Common myeloid progenitor, CD34-positive (primary cell): Measurements from ENCODE around the gene HTD2.
"Not testable (repeated sequence)": the region's sequence is repeated elsewhere in the genome, so short reads cannot be mapped to it uniquely, and the experiment has no call there.

Experiments
- CTCF ChIA-PET: fragments of 350-600 bp; sonication (Branson Sonifier 250); formaldehyde crosslinking; loops from one replicate; lab custom pipeline; 2021; ENCODE audit warnings: antibody characterized with exemption; lab: Charles Lee
- POLR2A ChIA-PET: fragments of 350-600 bp; sonication (Branson Sonifier 250); formaldehyde crosslinking; loops from one replicate; lab custom pipeline; 2021; ENCODE audit warnings: antibody characterized with exemption; lab: Charles Lee
- DNase-seq, 3 donors: peaks; one replicate each; pipeline versions ENCODE4 v3.0.0 to v3.0.0-alpha.2; 2013
- H3K27ac ChIP-seq, 2 experiments: 1 replicate in 1 of 2; 2 replicates in 1 of 2; pipeline ENCODE4 v1.7.0; 2013; ENCODE audit warnings: inconsistent platforms in 2 of 2, low read length in 2 of 2, mild to moderate bottlenecking in 2 of 2, low read depth in 1 of 2, moderate library complexity in 1 of 2; ENCODE audit not compliant: severe bottlenecking in 2 of 2, insufficient read depth in 1 of 2, poor library complexity in 1 of 2
- H3K27me3 ChIP-seq, 5 experiments: replicated peaks in 2 of 5; 1 replicate in 3 of 5; 2 replicates in 2 of 5; pipeline versions ENCODE4 v1.6.1 to v1.7.0; 2013; ENCODE audit warnings: low read length in 4 of 5, mild to moderate bottlenecking in 2 of 5, moderate library complexity in 2 of 5, inconsistent platforms in 1 of 5; ENCODE audit not compliant: insufficient read depth in 5 of 5, control insufficient read depth in 4 of 5
- H3K36me3 ChIP-seq, 4 experiments: 1 replicate in 2 of 4; 2 replicates in 2 of 4; pipeline versions ENCODE4 v1.6.1 to v1.7.0; 2013; ENCODE audit warnings: low read length in 3 of 4, control low read depth in 1 of 4, mild to moderate bottlenecking in 1 of 4; ENCODE audit not compliant: control insufficient read depth in 4 of 4, insufficient read depth in 4 of 4
- H3K4me1 ChIP-seq, 4 experiments: 1 replicate in 3 of 4; 2 replicates in 1 of 4; pipeline versions ENCODE4 v1.6.1 to v1.7.1; 2013; ENCODE audit warnings: low read length in 3 of 4, mild to moderate bottlenecking in 3 of 4, control low read depth in 1 of 4, inconsistent platforms in 1 of 4, moderate library complexity in 1 of 4; ENCODE audit not compliant: control insufficient read depth in 4 of 4, insufficient read depth in 4 of 4; ENCODE audit errors: control extremely low read depth in 1 of 4
- H3K4me3 ChIP-seq, 7 experiments: 1 replicate in 4 of 7; 2 replicates in 3 of 7; pipeline versions ENCODE4 v1.5.1 to v1.7.0; 2013; ENCODE audit warnings: mild to moderate bottlenecking in 7 of 7, low read length in 6 of 7, moderate library complexity in 6 of 7, inconsistent platforms in 2 of 7, low read depth in 2 of 7, control low read depth in 1 of 7; ENCODE audit not compliant: insufficient read depth in 4 of 7, control insufficient read depth in 1 of 7; ENCODE audit errors: extremely low read depth in 1 of 7
- H3K9me3 ChIP-seq, 5 experiments: 1 replicate in 4 of 5; 2 replicates in 1 of 5; pipeline versions ENCODE4 v1.6.1 to v1.7.1; 2013; ENCODE audit warnings: low read length in 4 of 5, mild to moderate bottlenecking in 2 of 5, inconsistent platforms in 1 of 5, low read depth in 1 of 5, moderate library complexity in 1 of 5; ENCODE audit not compliant: control insufficient read depth in 4 of 5, insufficient read depth in 2 of 5; ENCODE audit errors: control extremely low read depth in 1 of 5
- whole genome bisulfite sequencing: methylation state at CpG from one replicate; pipeline ENCODE4 v1.1.5; 2013; ENCODE audit not compliant: insufficient coverage; 5-methylcytosine and 5-hydroxymethylcytosine counted together

HTD2 gene

DNA sequence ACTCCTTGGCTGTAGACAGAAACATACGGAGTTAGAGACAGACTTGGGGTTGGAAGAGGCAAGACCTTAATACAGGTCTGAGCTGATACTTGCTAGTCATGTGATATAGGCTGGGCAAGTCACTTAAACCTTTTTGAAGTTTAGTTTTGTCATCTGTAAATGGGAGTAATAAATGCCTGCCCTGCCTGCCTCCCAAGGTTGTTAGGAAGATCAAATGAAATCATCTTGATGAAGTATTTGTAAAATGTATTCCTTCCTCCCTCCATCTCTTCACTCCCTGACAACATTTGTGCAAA, 29.3 kb downstream of the HTD2 start:
- H3K9me3 ChIP-seq, result no peaks in the 10 kb centered on the region
- peaks cover 0 to 25% (median 3%) of the 10 kb centered on the region in 4 experiments for H3K36me3 ChIP-seq
- peak overlapping the region in 2 of 7 experiments; percentile 11 to 91 for H3K4me3 ChIP-seq
- DNase-seq, result no peak
- H3K27me3 ChIP-seq, result no peaks in the 10 kb centered on the region
- peaks cover 11 to 45% (median 34%) of the 10 kb centered on the region in 4 experiments for H3K4me1 ChIP-seq
- ChIA-PET CTCF (interaction anchor here (0.6 to 7.4 kb wide), 12 partner anchors 9 to 198 kb away, joined by 3 to 44 read pairs (median 6); partner anchors contain the start of genes HTD2 and RPP14), POLR2A (interaction anchor here (0.8 to 1.4 kb wide), 4 partner anchors 9 to 27 kb away, joined by 3 to 4 read pairs (median 3); no protein-coding TSS in a partner anchor)
- H3K27ac ChIP-seq, result peak overlapping the region; percentile 66 to 81
- WGBS, result 100% methylated on average over 1 of the region's 1 CpG

DNA sequence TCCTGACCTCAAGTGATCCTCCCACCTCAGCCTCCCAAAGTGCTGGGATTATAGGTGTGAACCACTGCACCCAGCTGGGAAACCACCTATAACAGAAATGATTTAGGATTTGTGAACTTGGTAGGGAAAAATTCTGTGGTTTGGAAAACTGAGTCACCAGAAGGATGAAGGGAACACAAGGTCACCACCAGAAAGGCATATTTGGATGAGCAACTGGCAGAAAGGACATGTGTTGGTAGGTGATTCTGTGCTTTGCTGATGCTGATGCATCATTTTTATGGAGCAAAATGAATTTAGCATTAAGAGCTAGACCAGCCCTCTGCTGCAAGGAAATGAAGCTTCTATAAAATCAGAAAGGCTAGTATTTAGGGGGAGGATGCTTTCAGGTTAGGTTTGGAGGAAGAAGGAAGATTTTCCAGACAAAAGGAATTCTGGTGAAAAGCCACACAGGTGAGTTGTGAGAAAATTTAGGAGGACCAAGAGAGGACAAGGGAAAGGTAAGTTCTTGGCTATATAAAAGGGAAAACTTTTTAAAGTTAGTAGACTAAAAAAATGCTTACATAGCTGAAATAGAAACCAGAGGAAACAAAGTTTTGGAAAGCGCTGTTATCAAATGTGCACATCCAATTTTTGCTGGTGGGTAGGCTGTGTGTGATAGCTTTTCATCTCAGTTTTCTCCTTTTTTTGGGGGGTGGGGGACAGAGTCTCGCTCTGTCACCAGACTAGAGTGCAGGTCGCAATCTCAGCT, 30.0 kb downstream of the HTD2 start:
- no peaks in the 10 kb centered on the region for H3K27me3 ChIP-seq
- peak in 2 of 3 donors; percentile 28 to 34 for DNase-seq
- H3K36me3 ChIP-seq, result peaks cover 0 to 31% (median 4%) of the 10 kb centered on the region in 4 experiments
- 100% methylated on average over 1 of the region's 3 CpGs for WGBS
- H3K9me3 ChIP-seq, result no peaks in the 10 kb centered on the region
- CTCF ChIA-PET, result interaction anchor here (1.0 to 7.4 kb wide), 9 partner anchors 8 to 197 kb away, joined by 3 to 44 read pairs (median 7); no protein-coding TSS in a partner anchor
- no peak overlapping the region for H3K27ac ChIP-seq
- POLR2A ChIA-PET, result interaction anchor here (0.9 to 1.4 kb wide), 2 partner anchors 18 to 28 kb away, joined by 3 to 4 read pairs; no protein-coding TSS in a partner anchor
- H3K4me1 ChIP-seq, result peaks cover 11 to 52% (median 34%) of the 10 kb centered on the region in 4 experiments
- H3K4me3 ChIP-seq, result no peak overlapping the region

DNA sequence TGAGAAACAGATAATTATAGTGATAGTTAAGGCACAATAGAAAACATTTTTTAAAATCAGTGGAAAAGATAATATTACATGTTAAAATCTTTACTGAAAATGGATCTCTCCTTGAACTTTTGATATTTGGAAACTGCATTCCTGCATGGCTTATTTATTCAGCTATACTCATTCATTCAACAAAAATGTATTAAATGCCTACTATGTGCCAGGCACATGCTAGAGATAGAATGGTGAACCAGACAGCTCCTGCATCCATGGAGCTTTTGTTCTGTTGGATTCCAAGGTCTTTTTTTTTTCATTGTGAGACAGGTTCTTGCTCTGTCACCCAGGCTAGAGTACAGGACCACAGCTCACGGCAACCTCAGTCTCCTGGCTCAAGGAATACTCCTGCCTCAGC, 30.9 kb downstream of the HTD2 start:
- ChIA-PET POLR2A (no interaction called here), CTCF (interaction anchor here (1.1 to 3.3 kb wide), 3 partner anchors 15 to 147 kb away, joined by 3 to 37 read pairs (median 6); no protein-coding TSS in a partner anchor)
- no CpG with 5 or more reads among the region's 1 CpG for WGBS
- no peak overlapping the region for H3K27ac ChIP-seq
- no peaks in the 10 kb centered on the region for H3K27me3 ChIP-seq
- H3K36me3 ChIP-seq, result peaks cover 0 to 34% (median 4%) of the 10 kb centered on the region in 4 experiments
- H3K4me1 ChIP-seq, result peaks cover 11 to 51% (median 32%) of the 10 kb centered on the region in 4 experiments
- no peak overlapping the region for H3K4me3 ChIP-seq
- no peaks in the 10 kb centered on the region for H3K9me3 ChIP-seq
- no peak for DNase-seq

DNA sequence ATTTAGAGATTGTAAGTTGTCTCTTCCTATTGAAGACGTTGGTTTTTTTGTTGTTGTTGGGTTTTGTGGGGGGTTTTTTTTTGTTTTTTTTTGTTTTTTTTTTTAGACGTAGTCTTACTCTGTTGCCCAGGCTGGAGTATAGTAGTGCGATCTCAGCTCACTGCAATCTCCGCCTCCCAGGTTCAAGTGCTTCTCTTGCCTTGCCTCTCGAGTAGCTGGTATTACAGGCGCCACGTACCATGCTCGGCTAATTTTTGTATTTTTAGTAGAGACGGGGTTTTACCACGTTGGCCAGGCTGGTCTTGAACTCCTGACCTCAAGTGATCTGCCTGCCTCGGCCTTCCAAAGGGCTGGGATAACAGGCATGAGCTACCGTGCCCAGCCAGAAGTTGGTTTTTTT, 32.8 kb downstream of the HTD2 start:
- DNase-seq, H3K27ac ChIP-seq, H3K9me3 ChIP-seq, H3K27me3 ChIP-seq, H3K4me3 ChIP-seq: not testable (repeated sequence)
- H3K4me1 ChIP-seq, result peaks cover 8 to 51% (median 20%) of the 10 kb centered on the region in 4 experiments
- POLR2A ChIA-PET, result interaction anchor here (0.7 kb wide), 1 partner anchor 9 kb away, joined by 10 read pairs; no protein-coding TSS in a partner anchor
- whole genome bisulfite sequencing, result 91% methylated on average over 8 of the region's 12 CpGs
- H3K36me3 ChIP-seq, result peaks cover 4 to 53% (median 8%) of the 10 kb centered on the region in 4 experiments
- CTCF ChIA-PET, result interaction anchor here (0.7 to 2.9 kb wide), 6 partner anchors 11 to 1508 kb away, joined by 3 to 16 read pairs (median 4); no protein-coding TSS in a partner anchor

DNA sequence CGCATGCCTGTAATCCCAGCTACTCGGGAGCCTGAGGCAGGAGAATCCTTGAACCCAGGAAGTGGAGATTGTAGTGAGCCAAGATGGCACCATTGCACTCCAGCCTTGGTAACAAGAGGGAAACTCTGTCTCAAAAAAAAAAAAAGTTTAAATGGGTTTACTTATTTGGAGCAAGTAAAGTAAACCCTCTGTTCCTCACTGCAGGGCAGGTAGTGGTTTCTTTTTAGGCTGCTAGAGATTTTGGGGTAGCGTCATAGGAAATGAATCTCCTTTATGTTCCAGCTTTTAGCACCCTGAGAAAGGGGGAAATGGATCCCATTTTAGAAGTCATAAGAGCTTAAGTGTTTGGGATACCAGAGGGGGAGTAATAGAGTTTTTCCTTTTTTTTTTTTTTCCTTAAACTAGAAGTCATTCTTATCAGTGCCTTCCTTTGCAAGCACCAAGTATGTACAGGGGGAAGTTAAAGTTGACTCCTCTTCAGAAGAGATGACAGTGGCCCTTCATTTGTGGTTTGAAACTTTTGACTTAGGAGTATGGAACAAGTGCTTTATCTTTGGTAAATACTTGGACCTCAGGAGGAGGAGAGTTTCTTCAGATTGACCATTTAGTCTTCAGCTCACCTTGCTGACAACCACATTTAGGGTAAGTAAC, 34.4 kb downstream of the HTD2 start:
- ChIA-PET POLR2A (no interaction called here), CTCF (interaction anchor here (0.6 to 2.9 kb wide), 7 partner anchors 9 to 72 kb away, joined by 3 to 16 read pairs (median 4); no protein-coding TSS in a partner anchor)
- no peak overlapping the region for H3K27ac ChIP-seq
- no peaks in the 10 kb centered on the region for H3K9me3 ChIP-seq
- 100% methylated on average over 2 of the region's 3 CpGs for WGBS
- peaks cover under 1 to 43% (median 5%) of the 10 kb centered on the region in 4 experiments for H3K4me1 ChIP-seq
- peaks cover 4 to 60% (median 8%) of the 10 kb centered on the region in 4 experiments for H3K36me3 ChIP-seq
- no peaks in the 10 kb centered on the region for H3K27me3 ChIP-seq
- no peak overlapping the region for H3K4me3 ChIP-seq
- no peak for DNase-seq

DNA sequence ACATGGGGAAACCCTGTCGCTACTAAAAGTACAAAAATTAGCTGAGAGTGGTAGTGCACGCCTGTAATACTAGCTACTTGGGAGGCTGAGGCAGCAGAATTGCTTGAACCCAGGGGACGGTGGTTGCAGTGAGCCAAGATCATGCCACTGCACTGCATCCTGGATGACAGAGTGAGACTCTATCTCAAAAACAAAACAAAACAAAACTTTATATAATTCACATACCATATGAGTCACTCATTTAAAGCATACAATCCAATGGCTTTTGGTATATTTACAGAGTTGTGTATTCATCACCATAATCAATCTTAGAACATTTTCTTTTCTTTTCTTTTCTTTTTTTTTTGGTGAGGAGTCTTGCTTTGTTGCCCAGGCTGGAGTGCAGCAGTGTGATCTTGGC, 35.1 kb downstream of the HTD2 start:
- WGBS, result 100% methylated on average over 3 of the region's 3 CpGs
- Histone ChIP-seq H3K4me1 (peaks cover 0 to 37% (median under 1%) of the 10 kb centered on the region in 4 experiments), H3K27ac (no peak overlapping the region), H3K27me3 (no peaks in the 10 kb centered on the region), H3K36me3 (peaks cover 4 to 57% (median 8%) of the 10 kb centered on the region in 4 experiments), H3K4me3 (no peak overlapping the region), H3K9me3 (no peaks in the 10 kb centered on the region)
- ChIA-PET CTCF (interaction anchor here (0.6 to 2.9 kb wide), 5 partner anchors 8 to 357 kb away, joined by 3 to 16 read pairs (median 5); no protein-coding TSS in a partner anchor), POLR2A (no interaction called here)
- no peak for DNase-seq
